SK-N-SH (cell line): ENCODE measurements around the gene NKAIN1. TPM values are rescaled to one million over a fixed set of nuclear protein-coding genes. Genes with fewer than 3 reads are reported as not detected.
A peak's percentile ranks its signal among the peaks of the same experiment; 100 is the strongest.

Source experiments
- CTCF ChIA-PET: fragments of 300-600, 350-600 bp; formaldehyde crosslinking; extraction: SDS; loops from one replicate; lab custom pipeline; 2021; lab: Yijun Ruan, JAX
- POLR2A ChIA-PET: fragments of 350-600 bp; sonication (Branson Sonifier 250); formaldehyde crosslinking; extraction: SDS; loops from one replicate; lab custom pipeline; 2020; ENCODE audit warnings: antibody characterized with exemption, inconsistent platforms; lab: Yijun Ruan, JAX
- DNase-seq: peaks from one replicate; pipeline ENCODE4 v3.0.0; 2012
- H2AFZ ChIP-seq: fragments of 200-600 bp; sonication (generic); 2 replicates; pipeline ENCODE4 v1.8.1; 2016; ENCODE audit warnings: antibody characterized with exemption, mild to moderate bottlenecking, low read depth
- H3F3A ChIP-seq: fragments of 200-600 bp; sonication (generic); replicated peaks from 2 replicates; pipeline ENCODE3; 2016; ENCODE audit warnings: antibody characterized with exemption, mild to moderate bottlenecking; ENCODE audit not compliant: insufficient read depth
- H3K27ac ChIP-seq, 2 experiments: fragments of 200-500 bp in 1 of 2; fragments of 200-600 bp in 1 of 2; sonication (Bioruptor generic) in 1 of 2; sonication (generic), shearing (Covaris generic) in 1 of 2; 2 replicates each; pipeline versions ENCODE4 v1.5.1 to v1.6.1; 2014 to 2016; ENCODE audit warnings: low read depth in 2 of 2, inconsistent platforms in 1 of 2, low read length in 1 of 2, mild to moderate bottlenecking in 1 of 2, mixed read lengths in 1 of 2
- H3K27me3 ChIP-seq: fragments of 200-600 bp; sonication (generic), shearing (Covaris generic); 2 replicates; pipeline ENCODE4 v1.6.1; 2016; ENCODE audit warnings: mixed run types; ENCODE audit not compliant: insufficient read depth
- H3K36me3 ChIP-seq, 2 experiments: fragments of 200-500 bp in 1 of 2; fragments of 200-600 bp in 1 of 2; sonication (Bioruptor generic) in 1 of 2; sonication (generic) in 1 of 2; replicated peaks in 1 of 2; 2 replicates each; pipeline versions ENCODE3 to v1.5.1; 2014 to 2016; ENCODE audit warnings: low read length in 1 of 2, mild to moderate bottlenecking in 1 of 2; ENCODE audit not compliant: insufficient read depth in 2 of 2, control insufficient read depth in 1 of 2
- H3K4me1 ChIP-seq, 2 experiments: fragments of 200-500 bp in 1 of 2; fragments of 200-600 bp in 1 of 2; sonication (Bioruptor generic) in 1 of 2; sonication (generic), shearing (Covaris generic) in 1 of 2; 2 replicates each; pipeline versions ENCODE4 v1.5.1 to v1.6.1; 2014 to 2016; ENCODE audit warnings: low read depth in 1 of 2, low read length in 1 of 2, mixed run types in 1 of 2; ENCODE audit not compliant: insufficient read depth in 2 of 2, control insufficient read depth in 1 of 2
- H3K4me2 ChIP-seq: fragments of 200-600 bp; sonication (generic), shearing (Covaris generic); 2 replicates; pipeline ENCODE4 v1.6.1; 2017; ENCODE audit warnings: mixed run types
- H3K4me3 ChIP-seq, 2 experiments: fragments of 200-500 bp in 1 of 2; fragments of 200-600 bp in 1 of 2; sonication (Bioruptor generic) in 1 of 2; sonication (generic), shearing (Covaris generic) in 1 of 2; 2 replicates each; pipeline versions ENCODE4 v1.5.1 to v1.8.1; 2014 to 2016; ENCODE audit warnings: low read depth in 2 of 2, inconsistent platforms in 1 of 2, low read length in 1 of 2, mild to moderate bottlenecking in 1 of 2, mixed read lengths in 1 of 2, moderate library complexity in 1 of 2
- H3K79me2 ChIP-seq: fragments of 200-600 bp; sonication (generic); 2 replicates; pipeline ENCODE4 v1.8.1; 2017; ENCODE audit warnings: mild to moderate bottlenecking; ENCODE audit not compliant: insufficient read depth
- H3K9ac ChIP-seq: fragments of 200-600 bp; sonication (generic); 2 replicates; pipeline ENCODE4 v1.6.1; 2017; ENCODE audit warnings: mixed run types
- H3K9me2 ChIP-seq: fragments of 200-600 bp; sonication (generic); 2 replicates; pipeline ENCODE4 v1.6.1; 2017; ENCODE audit warnings: mixed run types
- H3K9me3 ChIP-seq: fragments of 200-600 bp; sonication (generic); 2 replicates; pipeline ENCODE4 v1.6.1; 2017; ENCODE audit warnings: mixed run types, mild to moderate bottlenecking, moderate library complexity
- H4K20me1 ChIP-seq: fragments of 200-600 bp; sonication (generic); 2 replicates; pipeline ENCODE4 v1.6.1; 2017; ENCODE audit warnings: mild to moderate bottlenecking, mixed run types; ENCODE audit not compliant: insufficient read depth
- ELF1 ChIP-seq: IDR thresholded peaks from 2 replicates; pipeline ENCODE4 v1.4.0; 2012
- EP300 ChIP-seq, 2 experiments: IDR thresholded peaks; 2 replicates each; pipeline versions ENCODE4 v1.4.0 to v1.6.1; 2012; ENCODE audit warnings: borderline replicate concordance in 1 of 2, low read depth in 1 of 2, low read length in 1 of 2
- EZH2phosphoT487 ChIP-seq: fragments of 200-600 bp; sonication (generic); IDR thresholded peaks from 2 replicates; pipeline ENCODE4 v1.6.1; 2017; ENCODE audit warnings: low read depth, mixed run types, mild to moderate bottlenecking, antibody characterized with exemption, moderate library complexity, borderline replicate concordance
- FOXJ3 ChIP-seq: sonication (generic); formaldehyde crosslinking; IDR thresholded peaks from 2 replicates; pipeline ENCODE4 v1.5.1; 2020; ENCODE audit warnings: mild to moderate bottlenecking, missing genetic modification reagents
- GATA2 ChIP-seq: sonication (generic); formaldehyde crosslinking; IDR thresholded peaks from 2 replicates; pipeline ENCODE4 v1.5.0; 2020; ENCODE audit warnings: mild to moderate bottlenecking, missing genetic modification reagents
- IRF3 ChIP-seq: fragments of 150-350 bp; IDR thresholded peaks from 2 replicates; pipeline ENCODE4 v1.6.1; 2016; ENCODE audit warnings: mild to moderate bottlenecking, low read depth, low read length
- MEF2A ChIP-seq: IDR thresholded peaks from 2 replicates; pipeline ENCODE4 v1.4.0; 2012; ENCODE audit warnings: low read depth, borderline replicate concordance
- NFIC ChIP-seq: IDR thresholded peaks from 2 replicates; pipeline ENCODE4 v1.4.0; 2012; ENCODE audit warnings: borderline replicate concordance
- NRF1 ChIP-seq: IDR thresholded peaks from 2 replicates; pipeline ENCODE4 v1.6.1; 2012; ENCODE audit warnings: low read depth, mild to moderate bottlenecking, low read length
- PBX3 ChIP-seq: IDR thresholded peaks from 2 replicates; pipeline ENCODE4; 2012
- RCOR1 ChIP-seq: fragments of 150-350 bp; IDR thresholded peaks from 2 replicates; pipeline ENCODE4 v1.6.1; 2017; ENCODE audit warnings: antibody characterized with exemption, low read length
- RFX5 ChIP-seq: IDR thresholded peaks from 2 replicates; pipeline ENCODE4 v1.6.1; 2012; ENCODE audit warnings: mild to moderate bottlenecking, improper control_type of control experiment, low read length
- RXRA ChIP-seq: IDR thresholded peaks from 2 replicates; pipeline ENCODE4 v1.4.0; 2012; ENCODE audit warnings: low read depth, mild to moderate bottlenecking, borderline replicate concordance
- SIN3A ChIP-seq: IDR thresholded peaks from 2 replicates; pipeline ENCODE4 v1.6.1; 2012; ENCODE audit warnings: low read depth, mild to moderate bottlenecking, low read length, moderate library complexity, borderline replicate concordance
- TEAD4 ChIP-seq: IDR thresholded peaks from 2 replicates; pipeline ENCODE4 v1.4.0; 2012; ENCODE audit warnings: mild to moderate bottlenecking, borderline replicate concordance; ENCODE audit not compliant: insufficient read depth
- WGBS: methylation state at CpG from one replicate; pipeline ENCODE4 v1.1.6; 2017; ENCODE audit warnings: low lambda C conversion rate; 5-methylcytosine and 5-hydroxymethylcytosine counted together
- polyA plus RNA-seq, 3 experiments: library from polyadenylated mRNA; depleted of rRNA; stranded (reverse); fragments of >200 nt; gene quantifications; 2 replicates each; pipeline ENCODE4 v1.2.3, GENCODE V29; 2012
- TF ChIP-seq, protein P1 (sequence below): IDR thresholded peaks from 2 replicates; pipeline ENCODE4 v1.4.0; 2012; ENCODE audit warnings: low read depth, borderline replicate concordance
- TF ChIP-seq, protein P2 (sequence below): fragments of 150-350 bp; IDR thresholded peaks from 2 replicates; pipeline ENCODE4 v1.6.1; 2017; ENCODE audit warnings: antibody characterized with exemption, low read length, low read depth, borderline replicate concordance
- TF ChIP-seq, protein P3 (sequence below): IDR thresholded peaks from 2 replicates; pipeline ENCODE4 v1.4.0; 2012; ENCODE audit warnings: low read depth
- TF ChIP-seq, protein P4 (sequence below): IDR thresholded peaks from 2 replicates; pipeline ENCODE4 v1.4.0; 2012; ENCODE audit warnings: low read depth, borderline replicate concordance

NKAIN1 gene
- polyA plus RNA-seq, 1 of the 3 experiments (the other 2 are of a cell fraction) = 0.54 TPM

GRCh38 chr1:31238612-31238985 is 1.1 kb downstream of the NKAIN1 start:
- H3K4me1 ChIP-seq = peaks cover 0 to 16% of the 10 kb centered on the region in 2 experiments; a peak in 1 of 4 replicates
- DNase-seq = peak; percentile 54
- ChIA-PET POLR2A (interaction anchor here (1.0 to 1.3 kb wide), 2 partner anchors 21 to 58 kb away, joined by 3 read pairs; partner anchors contain the start of genes SNRNP40 and ZCCHC17), CTCF (interaction anchor here (0.6 to 7.1 kb wide), 4 partner anchors 20 to 58 kb away, joined by 3 to 65 read pairs (median 3); no protein-coding TSS in a partner anchor)
- no peaks in the 10 kb centered on the region for H3K36me3 ChIP-seq
- H2AFZ ChIP-seq = no peak overlapping the region
- no peaks in the 10 kb centered on the region for H3K9me3 ChIP-seq
- H3K4me3 ChIP-seq = peak overlapping the region in 1 of 2 experiments; percentile 46; a peak in 2 of 4 replicates
- H3K9me2 ChIP-seq = no peaks in the 10 kb centered on the region
- H3K27me3 ChIP-seq = peaks cover 34% of the 10 kb centered on the region
- H3F3A ChIP-seq = no peaks in the 10 kb centered on the region
- H3K4me2 ChIP-seq = peak overlapping the region; percentile 62; the same call in 1 of the 2 replicates
- H3K27ac ChIP-seq = peak overlapping the region in 1 of 2 experiments; percentile 29; a peak in 1 of 4 replicates
- H3K79me2 ChIP-seq = no peaks in the 10 kb centered on the region
- TF ChIP-seq, protein P1, sequence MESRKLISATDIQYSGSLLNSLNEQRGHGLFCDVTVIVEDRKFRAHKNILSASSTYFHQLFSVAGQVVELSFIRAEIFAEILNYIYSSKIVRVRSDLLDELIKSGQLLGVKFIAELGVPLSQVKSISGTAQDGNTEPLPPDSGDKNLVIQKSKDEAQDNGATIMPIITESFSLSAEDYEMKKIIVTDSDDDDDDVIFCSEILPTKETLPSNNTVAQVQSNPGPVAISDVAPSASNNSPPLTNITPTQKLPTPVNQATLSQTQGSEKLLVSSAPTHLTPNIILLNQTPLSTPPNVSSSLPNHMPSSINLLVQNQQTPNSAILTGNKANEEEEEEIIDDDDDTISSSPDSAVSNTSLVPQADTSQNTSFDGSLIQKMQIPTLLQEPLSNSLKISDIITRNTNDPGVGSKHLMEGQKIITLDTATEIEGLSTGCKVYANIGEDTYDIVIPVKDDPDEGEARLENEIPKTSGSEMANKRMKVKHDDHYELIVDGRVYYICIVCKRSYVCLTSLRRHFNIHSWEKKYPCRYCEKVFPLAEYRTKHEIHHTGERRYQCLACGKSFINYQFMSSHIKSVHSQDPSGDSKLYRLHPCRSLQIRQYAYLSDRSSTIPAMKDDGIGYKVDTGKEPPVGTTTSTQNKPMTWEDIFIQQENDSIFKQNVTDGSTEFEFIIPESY = no peak
- TF ChIP-seq ELF1 (no peak), GATA2 (CRISPR knock-in tag) (no peak), SIN3A (no peak), IRF3 (no peak), NRF1 (no peak), MEF2A (no peak)
- TF ChIP-seq, protein P2, sequence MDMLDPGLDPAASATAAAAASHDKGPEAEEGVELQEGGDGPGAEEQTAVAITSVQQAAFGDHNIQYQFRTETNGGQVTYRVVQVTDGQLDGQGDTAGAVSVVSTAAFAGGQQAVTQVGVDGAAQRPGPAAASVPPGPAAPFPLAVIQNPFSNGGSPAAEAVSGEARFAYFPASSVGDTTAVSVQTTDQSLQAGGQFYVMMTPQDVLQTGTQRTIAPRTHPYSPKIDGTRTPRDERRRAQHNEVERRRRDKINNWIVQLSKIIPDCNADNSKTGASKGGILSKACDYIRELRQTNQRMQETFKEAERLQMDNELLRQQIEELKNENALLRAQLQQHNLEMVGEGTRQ = no peak
- TF ChIP-seq, protein P3, sequence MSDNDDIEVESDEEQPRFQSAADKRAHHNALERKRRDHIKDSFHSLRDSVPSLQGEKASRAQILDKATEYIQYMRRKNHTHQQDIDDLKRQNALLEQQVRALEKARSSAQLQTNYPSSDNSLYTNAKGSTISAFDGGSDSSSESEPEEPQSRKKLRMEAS = no peak
- 37% methylated on average over 2 of the region's 4 CpGs for WGBS
- H3K9ac ChIP-seq = no peak overlapping the region
- H4K20me1 ChIP-seq = no peaks in the 10 kb centered on the region

GRCh38 chr1:31234870-31235269 is 4.8 kb downstream of the NKAIN1 start:
- H2AFZ ChIP-seq = no peak overlapping the region
- H3K27me3 ChIP-seq = peaks cover 30% of the 10 kb centered on the region; the same call in 1 of the 2 replicates
- no peaks in the 10 kb centered on the region for H3K79me2 ChIP-seq
- no peak for DNase-seq
- no peak for TF ChIP-seq RXRA
- TF ChIP-seq RFX5 = no peak
- no peak for TF ChIP-seq EP300 (IDR thresholded peaks at IDR 0.05; ENCODE audit: borderline replicate concordance in 1 of 2, low read depth in 1 of 2, low read length in 1 of 2)
- no peak for TF ChIP-seq RCOR1
- TF ChIP-seq EZH2phosphoT487 = no peak
- TF ChIP-seq, protein P4, sequence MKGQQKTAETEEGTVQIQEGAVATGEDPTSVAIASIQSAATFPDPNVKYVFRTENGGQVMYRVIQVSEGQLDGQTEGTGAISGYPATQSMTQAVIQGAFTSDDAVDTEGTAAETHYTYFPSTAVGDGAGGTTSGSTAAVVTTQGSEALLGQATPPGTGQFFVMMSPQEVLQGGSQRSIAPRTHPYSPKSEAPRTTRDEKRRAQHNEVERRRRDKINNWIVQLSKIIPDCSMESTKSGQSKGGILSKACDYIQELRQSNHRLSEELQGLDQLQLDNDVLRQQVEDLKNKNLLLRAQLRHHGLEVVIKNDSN = no peak
- no peak for TF ChIP-seq NRF1
- no peak for TF ChIP-seq PBX3
- no peak for TF ChIP-seq IRF3
- TF ChIP-seq FOXJ3 = no peak
- no peak for TF ChIP-seq NFIC
- no peak for TF ChIP-seq TEAD4
- CTCF ChIA-PET = interaction anchor here (1.1 to 7.2 kb wide), 3 partner anchors 51 to 188 kb away, joined by 3 to 65 read pairs (median 27); no protein-coding TSS in a partner anchor
- H3K9me2 ChIP-seq = no peaks in the 10 kb centered on the region
- POLR2A ChIA-PET = no interaction called here
- no peak overlapping the region for H3K9ac ChIP-seq
- no peaks in the 10 kb centered on the region for H3F3A ChIP-seq
- H3K4me3 ChIP-seq = no peak overlapping the region
- H3K27ac ChIP-seq = no peak overlapping the region
- no peaks in the 10 kb centered on the region for H3K9me3 ChIP-seq
- peaks cover 0 to 10% of the 10 kb centered on the region in 2 experiments; a peak in 1 of 4 replicates for H3K4me1 ChIP-seq
- H3K36me3 ChIP-seq = no peaks in the 10 kb centered on the region
- H4K20me1 ChIP-seq = no peaks in the 10 kb centered on the region
- WGBS = 73% methylated on average over 4 of the region's 4 CpGs
- H3K4me2 ChIP-seq = no peak overlapping the region
